GM21717 (cell line): ENCODE results near the gene KCNIP4.

Source experiments
- ATAC-seq: cut with Tn5 transposase; IDR thresholded peaks from one replicate; pipeline ENCODE4 v1.9.1; 2021; ENCODE audit warnings: mild to moderate bottlenecking, moderate library complexity; ENCODE audit not compliant: unreplicated experiment

The KCNIP4 gene

GRCh38 chr4:21113496-21114223, 834.9 kb downstream of the KCNIP4 start:
- no peak for ATAC-seq

DNA sequence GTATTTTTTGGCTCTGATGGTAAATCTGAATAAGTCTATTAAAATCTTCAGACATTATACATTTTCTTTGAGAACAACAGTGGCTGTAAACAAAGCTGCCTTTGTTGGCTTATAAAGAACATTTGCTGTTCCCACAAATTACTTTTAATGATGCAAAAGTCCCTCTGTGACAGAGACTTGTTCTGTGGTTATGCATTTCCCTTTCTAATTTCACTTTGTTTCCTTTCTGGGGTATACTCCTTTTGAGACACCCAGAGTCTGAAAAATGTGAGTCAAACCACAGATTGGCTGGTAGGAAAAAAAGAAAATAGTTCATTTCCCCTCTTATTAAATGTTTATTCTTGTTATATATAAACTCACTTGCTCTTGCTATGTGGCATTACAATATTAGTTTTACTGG, 845.9 kb downstream of the KCNIP4 start:
- ATAC-seq: no peak

- ATAC-seq: no peak
Measured at GRCh38 chr4:21097865-21098264, 850.7 kb downstream of the KCNIP4 start.

- ATAC-seq: no peak
Measured at GRCh38 chr4:21097026-21097425, 851.5 kb downstream of the KCNIP4 start.

GRCh38 chr4:21092531-21092930, 856.0 kb downstream of the KCNIP4 start:
- ATAC-seq: no peak

- ATAC-seq: no peak
Measured at GRCh38 chr4:21090094-21090666, 858.4 kb downstream of the KCNIP4 start.

DNA sequence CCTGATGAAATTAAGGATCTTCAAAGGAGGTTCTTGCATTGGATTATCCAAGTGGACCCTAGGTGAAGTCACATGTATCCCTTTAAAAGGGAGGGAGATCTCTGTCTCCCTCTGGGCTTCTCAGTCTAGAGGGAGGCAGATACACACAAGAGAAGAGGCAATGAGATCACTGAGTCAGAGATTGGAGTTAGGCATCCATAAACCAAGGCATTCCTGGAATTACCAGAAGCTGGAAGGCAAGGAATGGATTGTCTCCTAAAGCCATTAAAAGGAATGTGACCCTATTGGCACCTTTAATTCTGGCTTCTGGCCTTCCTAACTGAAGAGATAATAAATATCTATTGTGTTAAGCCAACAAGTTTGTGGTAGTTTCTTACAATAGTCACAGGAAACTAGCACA, 865.2 kb downstream of the KCNIP4 start:
- no peak for ATAC-seq

GRCh38 chr4:21077967-21078366, 870.6 kb downstream of the KCNIP4 start:
- no peak for ATAC-seq

DNA sequence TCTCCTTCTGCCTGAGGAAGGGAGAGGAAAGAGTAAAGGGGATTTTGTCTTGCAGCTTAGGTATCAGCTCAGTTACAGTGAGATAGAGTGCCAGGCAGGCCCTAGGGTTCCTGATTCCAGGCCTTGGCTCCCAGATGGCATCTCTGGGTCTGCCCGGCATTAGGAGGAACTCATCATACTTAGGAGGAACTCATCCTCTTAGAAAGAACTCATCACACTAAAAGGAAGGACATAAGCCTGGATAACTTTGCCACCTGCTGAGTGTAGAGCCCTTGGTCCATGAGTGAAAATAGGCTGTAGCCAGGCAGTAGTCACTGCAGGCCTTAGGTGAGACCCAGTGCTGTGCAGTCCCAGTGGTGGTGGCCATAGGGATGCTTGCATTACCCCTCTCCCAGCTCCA, 881.2 kb downstream of the KCNIP4 start:
- ATAC-seq: no peak

DNA sequence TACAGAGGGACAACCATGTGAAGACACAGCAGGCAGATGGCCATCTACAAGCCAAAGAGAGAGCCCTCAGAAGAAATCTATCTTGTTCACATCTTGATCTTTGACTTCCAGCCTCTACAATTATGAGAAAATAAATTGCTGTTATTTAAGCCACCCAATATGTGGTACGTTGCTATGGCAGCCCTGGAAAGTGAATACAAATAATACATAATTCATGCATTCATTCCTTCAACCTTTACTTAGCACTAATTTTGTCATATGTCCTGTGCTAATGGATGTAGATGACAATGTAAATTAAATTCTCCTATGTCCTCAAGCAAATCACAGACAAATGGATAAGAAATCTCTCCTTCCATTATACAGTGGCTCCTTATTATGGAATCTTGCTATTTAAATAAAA, 886.7 kb downstream of the KCNIP4 start:
- no peak for ATAC-seq

GRCh38 chr4:21046141-21046540, 902.4 kb downstream of the KCNIP4 start:
- ATAC-seq: no peak

GRCh38 chr4:21045119-21045518, 903.5 kb downstream of the KCNIP4 start:
- no peak for ATAC-seq

- no peak for ATAC-seq
Measured at GRCh38 chr4:21041708-21042107, 906.9 kb downstream of the KCNIP4 start.

DNA sequence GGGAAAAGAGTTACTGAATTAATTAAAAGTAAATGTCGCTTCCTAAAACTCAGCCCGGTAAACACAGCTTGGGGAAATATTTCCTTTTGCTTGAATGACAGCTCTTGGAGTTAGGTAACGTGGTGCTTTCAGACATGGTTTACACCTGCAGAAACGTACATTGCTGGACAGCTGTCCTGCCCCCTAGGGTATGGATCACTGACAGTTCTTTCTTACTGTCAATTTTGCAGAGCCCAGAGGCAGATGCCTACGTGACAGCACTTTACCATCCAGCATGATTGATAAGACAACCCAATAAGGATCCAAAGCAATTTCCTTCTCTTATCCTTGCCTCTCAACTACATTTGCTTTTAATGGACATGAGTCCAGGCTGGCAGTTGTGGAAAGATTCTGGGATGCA, 913.8 kb downstream of the KCNIP4 start:
- ATAC-seq: no peak

DNA sequence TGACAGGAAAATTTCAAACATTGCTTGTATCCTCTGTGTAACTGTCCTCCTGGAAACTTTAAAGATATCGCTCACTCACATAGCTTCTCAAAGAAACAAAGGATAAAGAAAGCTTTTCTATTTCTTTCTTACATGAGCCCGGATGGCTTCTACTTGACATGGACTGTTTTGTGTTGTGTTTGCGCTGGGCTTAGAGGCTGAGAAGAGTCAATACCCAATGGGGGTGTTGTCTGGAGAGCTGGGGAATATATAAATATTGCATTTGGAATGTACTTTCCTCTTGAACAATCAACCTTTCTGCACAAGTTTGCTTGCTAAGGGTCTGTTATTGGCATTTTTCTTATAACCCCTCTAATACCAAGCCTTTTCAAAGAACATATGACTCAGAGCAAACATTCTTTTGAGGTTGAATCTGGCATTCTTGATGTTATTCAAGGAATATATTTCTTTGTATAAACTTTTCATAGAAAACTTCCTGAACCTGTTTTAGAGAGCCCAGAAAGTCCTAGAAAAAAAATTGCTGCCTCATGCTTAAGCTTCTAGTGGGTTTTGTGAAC, 916.4 kb downstream of the KCNIP4 start:
- no peak for ATAC-seq

DNA sequence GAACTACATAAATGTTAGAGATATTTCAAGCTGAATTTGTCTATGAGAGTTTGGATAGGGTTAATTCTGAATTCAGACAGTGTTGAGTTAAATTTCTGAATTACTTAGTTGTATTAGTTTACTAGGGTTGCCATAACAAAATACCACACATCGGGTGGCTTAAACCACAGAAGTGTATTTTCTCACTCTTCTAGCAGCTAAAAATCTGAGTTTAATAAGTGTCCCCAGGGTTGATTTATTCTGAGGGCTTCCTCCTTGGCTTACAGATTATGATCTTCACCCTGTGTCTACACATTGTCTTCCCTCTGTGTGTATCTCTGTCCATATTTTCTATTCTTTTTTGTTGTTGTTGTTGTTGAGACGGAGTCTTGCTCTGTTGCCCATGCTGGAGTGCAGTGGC, 929.8 kb downstream of the KCNIP4 start:
- no peak for ATAC-seq

GRCh38 chr4:21013501-21013900, 935.1 kb downstream of the KCNIP4 start:
- ATAC-seq: no peak

DNA sequence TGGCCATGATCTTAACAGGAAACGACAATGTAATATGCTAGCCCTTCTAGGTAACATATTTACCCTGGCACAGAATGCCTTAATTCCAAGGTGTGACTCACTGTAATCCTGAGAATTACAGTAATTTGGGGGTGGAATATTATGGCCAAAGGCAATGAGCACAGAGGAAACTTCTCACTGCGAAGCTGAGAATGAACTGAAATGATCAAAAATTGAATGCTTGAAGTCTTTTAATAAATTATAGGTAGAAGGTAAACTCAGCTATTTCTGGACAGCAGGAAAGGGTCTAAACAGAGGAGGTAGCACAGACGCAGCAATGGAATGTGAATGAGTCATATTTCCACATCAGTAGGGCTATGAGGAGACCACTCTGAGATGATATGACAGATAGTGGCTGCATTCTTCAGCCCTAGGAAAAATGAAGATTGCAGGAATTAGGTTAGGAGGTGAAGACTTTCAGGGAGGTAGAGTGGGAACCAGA, 935.7 kb downstream of the KCNIP4 start:
- ATAC-seq: no peak

GRCh38 chr4:21011106-21011505, 937.5 kb downstream of the KCNIP4 start:
- no peak for ATAC-seq

GRCh38 chr4:21009956-21010355, 938.6 kb downstream of the KCNIP4 start:
- no peak for ATAC-seq

DNA sequence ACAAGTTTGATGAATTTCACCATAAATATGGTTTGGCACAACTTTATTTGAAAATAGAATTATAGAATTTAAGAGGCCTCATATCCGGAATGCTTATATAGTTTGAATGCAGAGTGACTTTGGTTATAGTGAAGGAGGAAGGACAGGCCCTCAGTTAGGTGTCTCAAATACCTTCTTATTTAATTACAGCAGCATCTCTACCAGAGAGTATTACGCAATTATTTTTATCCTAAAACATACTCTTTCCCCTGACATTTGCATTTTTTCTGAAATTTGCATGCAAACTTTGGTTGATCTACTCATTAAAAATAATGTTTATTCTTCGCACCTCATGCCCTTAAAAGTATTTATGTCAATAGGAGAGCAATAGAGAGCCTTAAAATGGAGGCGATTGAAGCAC, 942.9 kb downstream of the KCNIP4 start:
- no peak for ATAC-seq

DNA sequence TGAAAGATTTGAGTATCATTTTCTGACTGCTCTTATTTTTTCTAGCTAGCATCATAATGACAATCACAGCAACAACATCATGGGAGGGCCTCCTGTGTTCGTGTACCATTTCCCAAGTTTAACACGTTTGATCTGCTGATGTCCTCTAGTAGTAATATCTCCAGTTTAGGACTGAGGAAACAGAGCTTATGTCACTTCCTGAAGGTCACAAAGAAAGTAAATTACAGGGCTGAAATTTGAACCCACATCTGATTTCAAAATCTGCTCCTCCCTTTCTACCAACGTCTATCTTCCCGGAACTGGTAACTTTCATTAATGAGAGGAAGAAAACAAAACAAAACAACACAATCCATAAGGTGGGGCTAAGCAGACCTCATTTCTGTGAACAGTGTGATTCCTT, 945.6 kb downstream of the KCNIP4 start:
- ATAC-seq: no peak
